OCI-LY7 (cell line): ENCODE measurements around the gene VDR. TPM values are rescaled to one million over a fixed set of nuclear protein-coding genes. Genes with fewer than 3 reads are reported as not detected.

Source experiments
- BruUV-seq: library from RNA; stranded (reverse); fragments of 400-500 nt; replicated peaks from 2 replicates; lab custom pipeline; 2021; lab: Mats Ljungman, UMichigan
- CTCF ChIA-PET: fragments of 300-600 bp; sonication (Branson Sonifier 250); formaldehyde crosslinking; loops from one replicate; lab custom pipeline; 2022; ENCODE audit warnings: antibody characterized with exemption; ENCODE audit not compliant: unreplicated experiment; lab: Charles Lee
- POLR2A ChIA-PET: fragments of 300-600 bp; sonication (Branson Sonifier 250); formaldehyde crosslinking; loops from one replicate; lab custom pipeline; 2022; ENCODE audit warnings: antibody characterized with exemption; lab: Charles Lee
- DNase-seq: peaks from one replicate; pipeline ENCODE4 v3.0.0-alpha.2; 2015; ENCODE audit warnings: low spot score
- H2AFZ ChIP-seq: fragments of 200-600 bp; sonication (generic), shearing (Covaris generic); 2 replicates; pipeline ENCODE4 v1.6.1; 2014; ENCODE audit warnings: mild to moderate bottlenecking, antibody characterized with exemption, low read length, moderate library complexity
- H3K27ac ChIP-seq: fragments of 200-600 bp; sonication (generic); 2 replicates; pipeline ENCODE4 v1.5.1; 2014; ENCODE audit warnings: mixed run types, low read depth, mild to moderate bottlenecking, moderate library complexity, low read length, inconsistent platforms; ENCODE audit not compliant: poor library complexity, severe bottlenecking
- H3K36me3 ChIP-seq: fragments of 200-600 bp; sonication (generic); 2 replicates; pipeline ENCODE4 v1.6.1; 2014; ENCODE audit warnings: mild to moderate bottlenecking, antibody characterized with exemption, low read length, moderate library complexity, mixed read lengths; ENCODE audit not compliant: insufficient read depth
- H3K4me1 ChIP-seq: fragments of 200-600 bp; sonication (generic); 2 replicates; pipeline ENCODE4 v1.5.1; 2014; ENCODE audit warnings: mild to moderate bottlenecking, low read length; ENCODE audit not compliant: insufficient read depth, poor library complexity, severe bottlenecking
- H3K4me2 ChIP-seq: fragments of 200-600 bp; sonication (generic); 2 replicates; pipeline ENCODE4 v1.6.1; 2014; ENCODE audit warnings: mild to moderate bottlenecking, low read length
- H3K4me3 ChIP-seq: fragments of 200-600 bp; sonication (generic); 2 replicates; pipeline ENCODE4 v1.5.1; 2014; ENCODE audit warnings: mild to moderate bottlenecking, low read depth, low read length; ENCODE audit not compliant: poor library complexity, severe bottlenecking
- H3K79me2 ChIP-seq: fragments of 200-600 bp; sonication (generic); 2 replicates; pipeline ENCODE4 v1.6.1; 2016; ENCODE audit warnings: low read depth, mild to moderate bottlenecking, low read length, moderate library complexity, mixed read lengths; ENCODE audit not compliant: insufficient read depth
- H3K9me2 ChIP-seq: fragments of 200-600 bp; sonication (generic); 2 replicates; pipeline ENCODE4 v1.6.1; 2016; ENCODE audit warnings: mild to moderate bottlenecking, low read length, mixed read lengths; ENCODE audit not compliant: insufficient read depth
- H3K9me3 ChIP-seq: fragments of 200-600 bp; sonication (generic); 2 replicates; pipeline ENCODE4 v1.6.1; 2014; ENCODE audit warnings: mild to moderate bottlenecking, mixed run types, low read length, mixed read lengths
- H4K20me1 ChIP-seq: fragments of 200-600 bp; sonication (generic); 2 replicates; pipeline ENCODE4 v1.6.1; 2014; ENCODE audit warnings: mild to moderate bottlenecking, antibody characterized with exemption, low read length, moderate library complexity, mixed read lengths; ENCODE audit not compliant: insufficient read depth
- EZH2phosphoT487 ChIP-seq: fragments of 200-600 bp; sonication (generic); IDR thresholded peaks from 2 replicates; pipeline ENCODE4 v1.6.1; 2018; ENCODE audit warnings: low read depth, borderline replicate concordance, mild to moderate bottlenecking, mixed run types, antibody characterized with exemption, low read length, moderate library complexity, mixed read lengths
- intact Hi-C: fragments of 100-400 bp; cut with micrococcal nuclease; formaldehyde crosslinking; loops from one replicate; pipeline ENCODE4 v1.10.0; 2022; ENCODE audit not compliant: unreplicated experiment
- total RNA-seq, 2 experiments: library from RNA; depleted of rRNA in 1 of 2; stranded (reverse); fragments of >200 nt in 1 of 2; shearing (Covaris generic) in 1 of 2; gene quantifications; 2 replicates each; pipeline ENCODE4 v1.2.3, GENCODE V29; 2014 to 2022
- TF ChIP-seq, protein P1 (sequence below): fragments of 200-600 bp; sonication (generic); conservative IDR thresholded peaks from 2 replicates; pipeline ENCODE4 v1.5.1; 2014; ENCODE audit warnings: mild to moderate bottlenecking, antibody characterized with exemption, low read length, moderate library complexity, mixed read lengths

Gene VDR
- total RNA-seq, 2 experiments from 2014 or later, result 1.9 to 5.4 TPM

DNA sequence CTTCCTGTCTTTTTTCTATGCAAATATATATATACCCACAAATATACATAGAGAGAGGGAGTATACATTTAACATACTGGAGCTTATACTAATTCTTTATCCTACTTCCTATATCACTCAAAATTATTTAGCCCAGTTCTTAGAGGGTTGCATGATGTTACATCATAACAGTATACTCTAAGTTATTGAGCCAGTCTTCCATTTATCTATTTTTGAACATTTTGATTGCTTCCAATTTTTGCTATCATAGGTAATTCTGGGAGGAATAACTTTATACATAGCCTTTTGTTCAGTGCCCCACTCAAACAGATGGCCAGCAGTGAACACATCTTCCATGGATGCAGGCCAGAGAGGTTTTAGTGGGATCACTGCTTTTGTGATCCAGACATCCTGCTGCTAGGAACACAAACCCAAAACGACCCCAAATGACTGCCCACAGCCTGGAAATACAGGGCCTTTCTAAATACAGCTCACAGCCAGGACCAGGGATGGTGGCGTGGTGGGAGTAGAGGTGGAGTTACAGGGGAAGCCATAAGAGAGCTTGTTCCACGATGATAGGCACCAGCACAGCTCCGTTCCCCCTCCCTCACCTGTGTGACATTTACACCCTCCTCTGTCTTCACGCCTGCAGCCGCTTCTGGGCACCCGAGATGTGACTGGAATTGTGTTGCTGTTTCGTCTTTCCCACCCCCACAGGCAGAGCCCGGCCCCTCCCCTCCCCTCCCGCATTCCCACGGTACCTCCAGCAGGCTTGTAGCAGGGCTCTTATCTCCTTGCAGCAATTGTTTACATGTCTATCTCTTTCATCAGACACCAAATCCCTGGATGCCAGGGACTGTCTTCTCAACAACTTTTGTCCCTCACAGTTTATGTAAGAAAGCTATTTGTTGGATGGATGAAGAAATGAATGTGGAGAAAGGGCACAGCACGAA lies 54.4 kb downstream of the VDR start:
- CTCF ChIA-PET, result no interaction called here
- Histone ChIP-seq H3K4me2 (no peak overlapping the region), H3K4me3 (no peak overlapping the region), H4K20me1 (no peaks in the 10 kb centered on the region), H3K27ac (no peak overlapping the region), H3K79me2 (no peaks in the 10 kb centered on the region), H3K9me2 (no peaks in the 10 kb centered on the region), H3K9me3 (no peaks in the 10 kb centered on the region), H2AFZ (no peak overlapping the region), H3K36me3 (no peaks in the 10 kb centered on the region), H3K4me1 (no peaks in the 10 kb centered on the region)
- no TSS peak for BruUV-seq
- POLR2A ChIA-PET, result interaction anchor here (1.0 kb wide), 1 partner anchor 21 kb away, joined by 3 read pairs; no protein-coding TSS in a partner anchor
- DNase-seq, result no peak
- intact Hi-C loops, result no loop called here
- TF ChIP-seq, protein P1, sequence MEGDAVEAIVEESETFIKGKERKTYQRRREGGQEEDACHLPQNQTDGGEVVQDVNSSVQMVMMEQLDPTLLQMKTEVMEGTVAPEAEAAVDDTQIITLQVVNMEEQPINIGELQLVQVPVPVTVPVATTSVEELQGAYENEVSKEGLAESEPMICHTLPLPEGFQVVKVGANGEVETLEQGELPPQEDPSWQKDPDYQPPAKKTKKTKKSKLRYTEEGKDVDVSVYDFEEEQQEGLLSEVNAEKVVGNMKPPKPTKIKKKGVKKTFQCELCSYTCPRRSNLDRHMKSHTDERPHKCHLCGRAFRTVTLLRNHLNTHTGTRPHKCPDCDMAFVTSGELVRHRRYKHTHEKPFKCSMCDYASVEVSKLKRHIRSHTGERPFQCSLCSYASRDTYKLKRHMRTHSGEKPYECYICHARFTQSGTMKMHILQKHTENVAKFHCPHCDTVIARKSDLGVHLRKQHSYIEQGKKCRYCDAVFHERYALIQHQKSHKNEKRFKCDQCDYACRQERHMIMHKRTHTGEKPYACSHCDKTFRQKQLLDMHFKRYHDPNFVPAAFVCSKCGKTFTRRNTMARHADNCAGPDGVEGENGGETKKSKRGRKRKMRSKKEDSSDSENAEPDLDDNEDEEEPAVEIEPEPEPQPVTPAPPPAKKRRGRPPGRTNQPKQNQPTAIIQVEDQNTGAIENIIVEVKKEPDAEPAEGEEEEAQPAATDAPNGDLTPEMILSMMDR, result no peak
- no peak for TF ChIP-seq EZH2phosphoT487

DNA sequence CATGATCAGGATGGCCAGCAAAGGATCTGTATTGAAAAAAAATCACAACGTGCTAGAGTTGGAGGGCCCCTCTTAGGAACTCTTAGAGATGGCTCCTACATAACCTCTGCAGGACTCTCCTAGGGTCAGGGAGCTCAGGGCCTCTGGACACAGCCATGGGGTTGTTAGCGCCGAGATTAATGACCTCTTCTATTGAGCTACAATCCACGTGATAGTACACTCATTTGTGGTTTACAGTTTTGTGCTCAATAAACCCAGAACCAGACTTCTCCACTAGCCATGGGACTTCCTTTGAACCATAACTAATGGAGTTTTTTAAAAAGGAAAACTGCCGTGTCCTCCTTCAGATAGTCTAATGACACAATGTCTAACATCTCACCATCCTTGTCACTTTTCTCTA lies 55.5 kb downstream of the VDR start:
- H2AFZ ChIP-seq, result no peak overlapping the region
- TF ChIP-seq, protein P1, result no peak
- no peak for TF ChIP-seq EZH2phosphoT487
- POLR2A ChIA-PET, result interaction anchor here (1.0 kb wide), 1 partner anchor 19 kb away, joined by 3 read pairs; no protein-coding TSS in a partner anchor
- no peak overlapping the region for H3K27ac ChIP-seq
- H3K36me3 ChIP-seq, result no peaks in the 10 kb centered on the region
- intact Hi-C loops, result no loop called here
- DNase-seq, result no peak
- no peaks in the 10 kb centered on the region for H4K20me1 ChIP-seq
- no peaks in the 10 kb centered on the region for H3K79me2 ChIP-seq
- CTCF ChIA-PET, result no interaction called here
- no peak overlapping the region for H3K4me2 ChIP-seq
- H3K9me2 ChIP-seq, result no peaks in the 10 kb centered on the region
- BruUV-seq, result no TSS peak
- no peaks in the 10 kb centered on the region for H3K4me1 ChIP-seq
- H3K4me3 ChIP-seq, result no peak overlapping the region
- H3K9me3 ChIP-seq, result no peaks in the 10 kb centered on the region

DNA sequence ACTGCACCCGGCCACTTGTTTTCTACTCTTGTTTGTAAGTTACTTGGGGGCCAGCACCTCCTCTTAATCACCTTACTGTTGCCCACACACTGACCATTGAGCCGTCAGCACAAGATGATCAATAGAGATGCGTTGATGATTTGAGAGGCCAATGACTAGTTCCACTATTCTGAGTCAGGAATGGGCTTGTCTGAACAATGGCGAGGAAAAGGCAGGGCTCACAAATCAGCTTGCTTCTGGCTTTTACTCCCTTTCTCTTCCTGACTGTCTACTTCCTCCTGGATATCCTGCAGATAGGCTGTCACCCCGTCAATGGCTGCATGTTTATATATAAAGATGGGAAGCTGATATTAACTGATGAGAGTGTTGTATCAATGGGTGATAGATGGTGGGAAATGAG lies 55.9 kb downstream of the VDR start:
- H2AFZ ChIP-seq, result no peak overlapping the region
- H3K79me2 ChIP-seq, result no peaks in the 10 kb centered on the region
- H3K36me3 ChIP-seq, result no peaks in the 10 kb centered on the region
- H3K4me3 ChIP-seq, result no peak overlapping the region
- POLR2A ChIA-PET, result interaction anchor here (0.6 to 1.1 kb wide), 3 partner anchors 17 to 43 kb away, joined by 3 read pairs; no protein-coding TSS in a partner anchor
- H4K20me1 ChIP-seq, result no peaks in the 10 kb centered on the region
- H3K4me1 ChIP-seq, result no peaks in the 10 kb centered on the region
- DNase-seq, result no peak
- intact Hi-C loops, result no loop called here
- H3K9me2 ChIP-seq, result no peaks in the 10 kb centered on the region
- no peak overlapping the region for H3K27ac ChIP-seq
- H3K9me3 ChIP-seq, result no peaks in the 10 kb centered on the region
- BruUV-seq, result no TSS peak
- H3K4me2 ChIP-seq, result no peak overlapping the region
- TF ChIP-seq, protein P1, result no peak
- TF ChIP-seq EZH2phosphoT487, result no peak
- CTCF ChIA-PET, result no interaction called here
